ENCODE measurements around the gene WDR45B. TPM values are rescaled to one million over a fixed set of nuclear protein-coding genes. Genes with fewer than 3 reads are reported as not detected.

The WDR45B gene
- total RNA-seq, 4 donors from 2014 or later: 68.1 to 111 (median 83.2) TPM

DNA sequence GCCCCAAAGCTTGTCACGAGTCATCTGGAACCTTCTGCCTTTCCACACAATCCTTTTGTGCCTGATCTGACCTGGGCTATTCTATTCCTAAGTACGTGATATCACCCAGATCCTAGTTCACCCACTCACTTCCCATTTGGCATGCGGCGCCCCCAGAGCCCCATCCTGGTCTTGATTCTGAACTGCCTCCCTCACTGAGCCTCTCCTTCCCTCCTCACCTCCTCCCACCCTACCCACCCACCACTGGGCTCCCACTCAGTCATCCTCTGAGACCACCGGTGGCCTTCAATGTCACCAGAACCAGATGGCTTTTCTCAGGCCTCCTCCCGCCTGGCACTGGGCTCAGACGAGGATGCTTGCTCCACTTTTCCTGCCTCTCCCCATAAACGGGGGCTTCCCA, 18.5 kb downstream of the WDR45B start:
- TF ChIP-seq, protein P1, sequence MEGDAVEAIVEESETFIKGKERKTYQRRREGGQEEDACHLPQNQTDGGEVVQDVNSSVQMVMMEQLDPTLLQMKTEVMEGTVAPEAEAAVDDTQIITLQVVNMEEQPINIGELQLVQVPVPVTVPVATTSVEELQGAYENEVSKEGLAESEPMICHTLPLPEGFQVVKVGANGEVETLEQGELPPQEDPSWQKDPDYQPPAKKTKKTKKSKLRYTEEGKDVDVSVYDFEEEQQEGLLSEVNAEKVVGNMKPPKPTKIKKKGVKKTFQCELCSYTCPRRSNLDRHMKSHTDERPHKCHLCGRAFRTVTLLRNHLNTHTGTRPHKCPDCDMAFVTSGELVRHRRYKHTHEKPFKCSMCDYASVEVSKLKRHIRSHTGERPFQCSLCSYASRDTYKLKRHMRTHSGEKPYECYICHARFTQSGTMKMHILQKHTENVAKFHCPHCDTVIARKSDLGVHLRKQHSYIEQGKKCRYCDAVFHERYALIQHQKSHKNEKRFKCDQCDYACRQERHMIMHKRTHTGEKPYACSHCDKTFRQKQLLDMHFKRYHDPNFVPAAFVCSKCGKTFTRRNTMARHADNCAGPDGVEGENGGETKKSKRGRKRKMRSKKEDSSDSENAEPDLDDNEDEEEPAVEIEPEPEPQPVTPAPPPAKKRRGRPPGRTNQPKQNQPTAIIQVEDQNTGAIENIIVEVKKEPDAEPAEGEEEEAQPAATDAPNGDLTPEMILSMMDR (IDR thresholded peaks at IDR 0.05): no peak
- no peak for TF ChIP-seq POLR2A (IDR thresholded peaks at IDR 0.05)
- H3K4me3 ChIP-seq (ENCODE audit: low read depth, poor library complexity, severe bottlenecking): no peak overlapping the region
- no peak for DNase-seq (ENCODE audit: low spot score in 2 of 2)
- intact Hi-C loops (cut with DNase I; ENCODE audit: low total_unique reads): no loop called here
- WGBS, 2 donors: 86 to 90% methylated on average over 8 of the region's 8 CpGs

DNA sequence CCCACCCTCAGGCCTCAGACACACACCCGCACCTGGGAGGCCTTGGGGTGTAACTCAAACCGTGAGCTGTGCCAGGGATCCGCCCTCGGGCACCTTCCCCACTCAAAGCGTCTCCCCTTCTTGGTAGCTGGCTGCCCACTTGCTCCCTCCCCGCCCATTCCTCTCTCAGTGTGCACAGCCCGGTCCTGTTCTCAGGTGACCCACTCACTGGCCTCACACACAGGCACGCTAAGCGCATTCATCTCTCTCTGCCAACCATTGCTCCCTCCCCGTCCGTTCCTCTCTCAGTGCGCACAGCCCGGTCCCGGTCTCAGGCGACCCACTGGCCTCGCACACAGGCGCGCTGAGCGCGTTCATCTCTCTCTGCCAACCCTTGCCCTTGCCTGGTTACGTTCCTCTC, 20.8 kb downstream of the WDR45B start:
- H3K4me3 ChIP-seq (ENCODE audit: low read depth, poor library complexity, severe bottlenecking): no peak overlapping the region
- TF ChIP-seq, protein P1 (IDR thresholded peaks at IDR 0.05): no peak
- TF ChIP-seq POLR2A (IDR thresholded peaks at IDR 0.05): no peak

DNA sequence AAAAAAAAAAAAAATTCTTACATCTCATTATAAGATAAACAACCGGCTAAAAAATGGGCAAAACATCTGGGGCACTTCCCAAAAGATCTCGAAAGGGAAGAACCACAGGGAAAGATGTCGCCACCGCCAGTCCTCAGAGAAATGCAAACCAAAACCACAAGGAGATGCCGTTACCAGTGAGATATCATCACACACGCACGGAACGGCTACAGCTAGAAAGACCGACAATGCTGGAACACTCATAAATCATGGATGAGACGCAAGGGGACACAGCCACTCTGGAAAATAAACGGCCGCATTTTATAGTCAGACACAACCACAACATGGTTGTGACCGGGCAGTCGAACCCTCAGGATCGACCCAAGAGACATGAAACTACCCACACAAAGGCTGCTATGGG, 24.5 kb downstream of the WDR45B start:
- H3K4me3 ChIP-seq (ENCODE audit: low read depth, poor library complexity, severe bottlenecking): no peak overlapping the region
- 84% methylated on average over 15 of the region's 15 CpGs for WGBS, 2 donors

More for the DNA sequence above, 20.8 kb downstream of the WDR45B start:
- 44 to 70% methylated on average over 21 of the region's 21 CpGs for WGBS, 2 donors
- intact Hi-C loops (cut with DNase I; ENCODE audit: low total_unique reads): no loop called here
- DNase-seq (ENCODE audit: low spot score in 2 of 2): no peak

DNA sequence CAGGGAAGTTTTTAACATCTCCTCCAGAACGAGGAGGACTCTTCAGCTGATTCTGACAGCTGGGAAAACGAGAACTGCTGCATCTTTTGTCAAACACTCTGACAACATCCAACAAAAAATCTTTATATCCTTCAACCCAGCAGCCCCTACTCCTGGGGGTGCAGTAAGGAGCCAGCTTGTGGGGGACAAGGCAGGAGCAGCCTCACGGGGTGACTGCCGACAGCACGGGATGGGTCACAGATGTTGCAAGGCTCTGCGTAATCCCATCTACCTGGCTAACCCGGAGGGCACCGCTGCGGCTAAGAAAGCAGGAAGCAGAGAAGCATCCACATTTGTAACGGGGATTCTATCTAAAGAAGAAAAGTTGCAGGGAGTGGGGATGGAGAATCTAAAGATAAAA, 28.6 kb downstream of the WDR45B start:
- TF ChIP-seq POLR2A (IDR thresholded peaks at IDR 0.05): no peak
- TF ChIP-seq, protein P1 (IDR thresholded peaks at IDR 0.05): no peak
- no peak overlapping the region for H3K4me3 ChIP-seq (ENCODE audit: low read depth, poor library complexity, severe bottlenecking)
- 84 to 86% methylated on average over 10 of the region's 10 CpGs for WGBS, 2 donors
- intact Hi-C loops (cut with DNase I; ENCODE audit: low total_unique reads): no loop called here
- no peak for DNase-seq (ENCODE audit: low spot score in 2 of 2)

More for the DNA sequence above, 24.5 kb downstream of the WDR45B start:
- intact Hi-C loops (cut with DNase I; ENCODE audit: low total_unique reads): no loop called here
- TF ChIP-seq POLR2A (IDR thresholded peaks at IDR 0.05): no peak
- TF ChIP-seq, protein P1 (IDR thresholded peaks at IDR 0.05): no peak
- no peak for DNase-seq (ENCODE audit: low spot score in 2 of 2)

DNA sequence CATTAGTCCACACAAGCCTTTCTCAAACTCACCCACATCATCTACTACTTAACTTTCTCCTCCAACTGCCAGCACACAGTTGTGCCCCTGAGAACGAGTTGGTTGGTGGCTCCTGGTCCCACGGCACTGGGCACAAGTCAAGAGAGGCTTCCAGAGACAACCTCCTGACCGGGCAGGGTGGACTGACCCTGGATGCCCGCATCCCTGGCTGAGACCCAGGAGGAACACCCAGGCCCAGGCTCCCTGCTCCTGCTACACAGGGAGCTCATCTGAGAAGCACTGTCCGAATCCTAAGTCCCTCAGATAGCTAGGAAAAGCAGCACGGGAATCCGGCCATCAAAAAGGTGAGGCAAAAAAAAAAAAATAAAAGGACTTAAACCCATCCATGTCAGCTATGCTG, 29.0 kb downstream of the WDR45B start:
- no peak overlapping the region for H3K4me3 ChIP-seq (ENCODE audit: low read depth, poor library complexity, severe bottlenecking)
- 86 to 90% methylated on average over 7 of the region's 7 CpGs for WGBS, 2 donors
- TF ChIP-seq, protein P1 (IDR thresholded peaks at IDR 0.05): no peak
- TF ChIP-seq POLR2A (IDR thresholded peaks at IDR 0.05): no peak
- intact Hi-C loops (cut with DNase I; ENCODE audit: low total_unique reads): no loop called here
- no peak for DNase-seq (ENCODE audit: low spot score in 2 of 2)

DNA sequence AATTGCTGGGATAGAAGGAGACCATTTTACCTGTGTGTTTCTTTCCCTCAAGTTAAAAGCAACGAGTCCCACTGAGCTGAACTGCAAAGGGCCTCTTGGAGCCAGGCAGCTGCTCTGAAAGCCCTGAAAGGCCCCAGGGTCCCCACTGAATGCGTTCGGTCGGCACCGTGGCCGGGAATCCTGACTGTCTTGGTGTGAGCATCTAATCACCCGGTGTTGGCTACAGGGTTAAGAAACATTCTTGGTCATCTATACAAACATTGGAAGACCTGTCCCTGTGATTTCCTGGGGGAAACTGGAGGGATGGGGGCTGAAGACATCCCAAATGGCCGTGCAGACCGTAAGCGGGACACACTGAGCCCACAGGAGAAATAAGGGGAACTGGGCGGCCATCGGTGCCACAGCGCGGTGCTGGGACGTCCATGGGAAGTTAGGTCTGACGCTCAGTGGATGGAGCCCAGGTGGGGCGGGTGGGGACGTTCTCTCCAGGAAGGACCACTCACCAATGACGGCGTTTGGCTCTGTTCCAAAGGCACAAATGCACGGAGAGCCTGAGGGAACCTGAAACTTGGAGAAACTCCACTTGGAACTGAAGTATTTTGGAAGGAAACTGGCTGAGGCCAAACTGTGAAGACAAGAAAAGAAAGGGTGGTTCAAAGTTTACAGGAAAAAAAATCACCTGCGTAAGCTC, 32.1 kb downstream of the WDR45B start:
- no peak overlapping the region for H3K4me3 ChIP-seq (ENCODE audit: low read depth, poor library complexity, severe bottlenecking)
- no peak for TF ChIP-seq POLR2A (IDR thresholded peaks at IDR 0.05)
- TF ChIP-seq, protein P1 (IDR thresholded peaks at IDR 0.05): no peak
- no peak for DNase-seq (ENCODE audit: low spot score in 2 of 2)
- intact Hi-C loops (cut with DNase I; ENCODE audit: low total_unique reads): no loop called here
- WGBS, 2 donors: 82 to 86% methylated on average over 22 of the region's 22 CpGs
